Lung (tissue), 12 donors: ENCODE results near the gene SMYD1. TPM values are rescaled to one million over a fixed set of nuclear protein-coding genes. Genes with fewer than 3 reads are reported as not detected.

ENCODE experiments used
- ATAC-seq: fragments of 200-7000 bp; cut with Tn5 transposase; one replicate; pipeline ENCODE4 v1.9.1; 2020; ENCODE audit warnings: moderate number of reproducible peaks; ENCODE audit not compliant: insufficient read depth, low FRiP score
- DNase-seq, 3 donors: peaks; one replicate each; pipeline ENCODE4 v3.0.0-alpha.2; 2013 to 2017
- H3K27ac ChIP-seq, 2 donors: one replicate each; pipeline ENCODE4 v1.5.1; 2013; ENCODE audit warnings: mild to moderate bottlenecking in 2 of 2, moderate library complexity in 2 of 2, control low read depth in 1 of 2, inconsistent platforms in 1 of 2, low read depth in 1 of 2, low read length in 1 of 2
- H3K27me3 ChIP-seq, 3 donors: one replicate each; pipeline ENCODE4 v1.5.1; 2013; ENCODE audit warnings: low read length in 2 of 3; ENCODE audit not compliant: control insufficient read depth in 3 of 3, insufficient read depth in 3 of 3
- H3K36me3 ChIP-seq, 4 donors: one replicate each; pipeline ENCODE4 v1.5.1; 2013; ENCODE audit warnings: low read length in 4 of 4, mild to moderate bottlenecking in 1 of 4, moderate library complexity in 1 of 4; ENCODE audit not compliant: control insufficient read depth in 4 of 4, insufficient read depth in 4 of 4
- H3K4me1 ChIP-seq, 5 donors: one replicate each; pipeline ENCODE4 v1.5.1; 2013; ENCODE audit warnings: low read length in 5 of 5, mild to moderate bottlenecking in 2 of 5, moderate library complexity in 1 of 5; ENCODE audit not compliant: control insufficient read depth in 5 of 5, insufficient read depth in 5 of 5
- H3K4me3 ChIP-seq: one replicate; pipeline ENCODE4 v1.5.1; 2013; ENCODE audit warnings: mild to moderate bottlenecking, control low read depth, moderate library complexity
- H3K9ac ChIP-seq, 2 donors: one replicate each; pipeline ENCODE4 v1.5.1; 2013; ENCODE audit warnings: low read length in 2 of 2, control low read depth in 1 of 2; ENCODE audit not compliant: insufficient read depth in 1 of 2
- H3K9me3 ChIP-seq, 4 donors: one replicate each; pipeline ENCODE4 v1.5.1; 2013; ENCODE audit warnings: low read length in 3 of 4, mild to moderate bottlenecking in 1 of 4, moderate library complexity in 1 of 4; ENCODE audit not compliant: control insufficient read depth in 4 of 4, insufficient read depth in 3 of 4
- CTCF ChIP-seq: IDR thresholded peaks from 2 replicates; pipeline ENCODE4 v1.5.1; 2012; ENCODE audit warnings: mild to moderate bottlenecking; ENCODE audit errors: control extremely low read depth, extremely low read depth
- WGBS, 2 donors: extraction: QIAGEN DNeasy Blood & Tissue Kit; methylation state at CpG; one replicate each; pipeline ENCODE4 v1.1.7; 2013; 5-methylcytosine and 5-hydroxymethylcytosine counted together
- polyA plus RNA-seq, 2 donors: library from polyadenylated mRNA; stranded (reverse); fragments of 200-250 nt; gene quantifications; one replicate each; pipeline ENCODE4 v1.2.1, GENCODE V29; 2013
- total RNA-seq, 2 donors: library from RNA; depleted of rRNA in 1 of 2; stranded (reverse); fragments of >200 nt in 1 of 2; gene quantifications; one replicate each; pipeline ENCODE4 v1.2.1, GENCODE V29; 2014 to 2021
- donor health status: control.
- donor health status: control.
- donor health status: Bipolar disorder and iron deficiency.
- donor health status: healthy.
- donor health status: DM: yes; HTN: yes; CAD: no.

SMYD1 gene
- total and polyA plus RNA-seq, 4 donors = 0.20 TPM; not detected in 3

- Histone ChIP-seq H3K9me3 (peaks cover 0 to 3% (median 0%) of the 10 kb centered on the region in 4 donors), H3K9ac (no peak overlapping the region), H3K36me3 (no peaks in the 10 kb centered on the region), H3K27me3 (no peaks in the 10 kb centered on the region), H3K27ac (no peak overlapping the region), H3K4me3 (no peak overlapping the region), H3K4me1 (no peaks in the 10 kb centered on the region)
- WGBS, 2 donors = 74 to 83% methylated on average over 1 of the region's 1 CpG
- no peak for ATAC-seq
- DNase-seq = no peak
- no peak for TF ChIP-seq CTCF
Measured at GRCh38 chr2:88144271-88144670, 76.6 kb downstream of the SMYD1 start.

- Histone ChIP-seq H3K27me3 (no peaks in the 10 kb centered on the region), H3K36me3 (no peaks in the 10 kb centered on the region), H3K9ac (no peak overlapping the region), H3K4me3 (no peak overlapping the region), H3K9me3 (peaks cover 0 to 3% (median 0%) of the 10 kb centered on the region in 4 donors), H3K27ac (no peak overlapping the region), H3K4me1 (no peaks in the 10 kb centered on the region)
- TF ChIP-seq CTCF = no peak
- 77 to 90% methylated on average over 10 of the region's 10 CpGs for WGBS, 2 donors
- ATAC-seq (no peak), DNase-seq (no peak)
Measured at GRCh38 chr2:88144914-88145497, 77.4 kb downstream of the SMYD1 start.

GRCh38 chr2:88146590-88146989, 79.0 kb downstream of the SMYD1 start:
- Histone ChIP-seq H3K9ac (no peak overlapping the region), H3K4me1 (no peaks in the 10 kb centered on the region), H3K36me3 (no peaks in the 10 kb centered on the region), H3K27me3 (no peaks in the 10 kb centered on the region), H3K4me3 (no peak overlapping the region), H3K27ac (no peak overlapping the region), H3K9me3 (peaks cover 0 to 3% (median 0%) of the 10 kb centered on the region in 4 donors)
- no peak for TF ChIP-seq CTCF
- DNase-seq (no peak), ATAC-seq (no peak)

- DNase-seq (no peak), ATAC-seq (no peak)
- Histone ChIP-seq H3K4me1 (no peaks in the 10 kb centered on the region), H3K36me3 (no peaks in the 10 kb centered on the region), H3K27ac (no peak overlapping the region), H3K9ac (no peak overlapping the region), H3K27me3 (no peaks in the 10 kb centered on the region), H3K4me3 (no peak overlapping the region), H3K9me3 (peaks cover 0 to 2% (median 0%) of the 10 kb centered on the region in 4 donors)
- 68 to 97% methylated on average over 2 of the region's 2 CpGs for WGBS, 2 donors
- TF ChIP-seq CTCF = no peak
Measured at GRCh38 chr2:88147145-88147544, 79.5 kb downstream of the SMYD1 start.
